Measurements from ENCODE around the gene RARS1.
"Not testable (repeated sequence)": the region's sequence is repeated elsewhere in the genome, so short reads cannot be mapped to it uniquely, and the experiment has no call there.

The RARS1 gene

DNA sequence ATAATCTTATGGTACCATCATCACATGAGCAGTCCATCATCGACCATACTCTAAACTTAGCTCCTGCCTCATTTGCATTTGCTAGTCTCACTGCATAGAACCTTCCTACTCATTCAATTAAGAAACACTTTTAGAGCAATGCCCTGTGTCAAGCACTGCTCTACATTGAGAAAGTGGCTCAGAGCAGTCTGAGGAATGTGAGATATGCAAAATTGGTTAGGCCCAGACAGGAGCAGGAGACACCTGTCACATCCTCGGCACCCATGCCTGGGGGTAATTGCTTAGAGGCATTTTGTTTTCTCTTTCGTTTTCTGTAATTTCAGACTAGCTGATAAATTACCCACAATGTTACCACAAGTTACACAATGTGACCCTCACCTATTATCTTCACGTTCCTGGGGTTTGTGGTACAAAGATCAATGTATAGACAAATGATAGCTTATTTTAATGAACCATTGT, 4.9 kb upstream of the RARS1 start:
- no peak for DNase-seq

DNA sequence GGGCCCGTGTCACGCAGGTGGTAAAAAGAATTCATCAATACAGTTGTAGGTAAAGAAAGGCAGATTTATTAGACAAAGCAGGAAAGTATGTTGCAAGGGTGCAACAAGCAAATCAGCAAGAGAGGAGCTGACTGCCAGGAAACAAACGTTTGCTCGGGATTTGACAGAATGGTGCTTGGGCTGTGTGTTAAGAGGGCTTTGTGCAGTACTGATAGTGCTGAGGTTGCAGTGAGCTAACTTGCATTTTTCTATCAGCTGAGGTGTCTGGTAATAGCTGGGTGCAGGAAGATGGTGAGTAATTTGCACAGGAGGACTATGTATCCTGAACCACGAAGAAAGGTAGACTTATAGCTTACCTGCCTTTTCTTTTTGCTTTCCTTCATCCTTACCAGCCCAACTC, 3.9 kb upstream of the RARS1 start:
- DNase-seq = no peak

DNA sequence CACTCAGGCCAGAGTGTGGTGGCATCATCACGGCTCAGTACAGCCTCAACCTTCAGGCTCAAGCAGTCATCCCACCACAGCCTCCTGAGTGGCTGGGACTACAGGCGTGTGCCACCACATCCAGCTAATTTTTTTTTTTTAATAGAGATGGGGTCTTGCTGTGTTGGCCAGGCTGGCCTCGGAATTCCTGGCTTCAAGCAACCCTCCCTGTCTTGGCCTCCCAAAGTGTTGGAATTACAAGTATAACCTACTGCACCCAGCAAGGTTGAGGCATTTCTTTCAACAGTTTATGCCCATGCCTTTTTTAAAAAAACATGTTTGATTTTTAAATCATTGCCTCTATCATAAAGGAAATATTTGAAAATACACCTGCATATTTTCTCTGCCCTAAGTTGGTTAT, 2.8 kb downstream of the RARS1 start:
- no peak for DNase-seq

DNA sequence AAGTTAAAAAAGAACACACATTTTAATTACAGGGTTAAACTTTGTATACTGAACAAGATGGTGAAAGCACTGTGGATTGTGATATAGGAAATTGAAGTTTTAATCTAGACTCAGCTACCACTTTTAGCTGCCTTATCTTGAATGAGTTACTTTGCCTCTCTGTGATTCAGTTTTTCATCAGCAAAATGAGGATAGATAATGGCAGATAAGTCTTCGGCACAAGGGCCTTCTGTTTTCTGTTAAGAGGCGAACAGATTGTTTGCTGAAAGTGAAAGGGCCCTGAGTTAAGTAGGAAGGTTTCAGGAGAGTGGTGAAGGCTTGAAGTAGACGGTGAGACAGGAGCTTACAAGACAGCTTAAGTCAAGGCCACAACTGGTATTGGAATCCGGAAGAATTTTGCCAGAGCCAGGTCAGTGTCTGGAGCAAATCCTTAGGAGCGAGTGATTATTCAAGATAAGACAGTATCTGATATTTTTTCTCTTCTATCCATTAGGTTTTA, 7.8 kb downstream of the RARS1 start:
- DNase-seq = no peak

GRCh38 chr5:168502563-168503237, 16.4 kb downstream of the RARS1 start:
- DNase-seq = no peak

DNA sequence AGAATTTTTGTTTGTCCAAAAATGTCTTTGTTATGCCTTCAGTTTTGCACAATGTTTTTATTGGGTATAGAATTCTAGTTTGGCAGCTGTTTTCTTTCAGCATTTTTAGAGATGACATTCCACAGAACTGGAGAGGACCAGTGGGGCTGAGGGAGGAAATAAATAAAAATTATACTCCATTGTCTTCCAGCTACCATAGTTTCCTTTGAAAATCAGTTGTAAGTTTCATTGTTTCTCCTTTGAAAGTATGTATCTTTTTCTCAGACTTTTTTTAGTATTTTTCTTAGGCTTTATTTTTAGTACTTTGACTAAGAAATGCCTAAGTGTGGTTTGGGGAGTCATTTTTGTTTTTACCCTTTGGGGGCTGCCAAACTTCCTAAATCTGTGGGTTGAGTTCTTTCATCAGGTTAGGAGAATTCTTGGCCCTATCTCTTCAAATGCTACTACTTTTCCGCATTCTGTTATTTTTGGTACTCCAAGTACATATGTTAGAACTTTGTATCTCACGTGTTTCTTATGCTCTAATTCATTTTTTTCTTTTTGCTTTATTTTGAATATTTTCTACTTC, 27.7 kb downstream of the RARS1 start:
- DNase-seq = no peak

DNA sequence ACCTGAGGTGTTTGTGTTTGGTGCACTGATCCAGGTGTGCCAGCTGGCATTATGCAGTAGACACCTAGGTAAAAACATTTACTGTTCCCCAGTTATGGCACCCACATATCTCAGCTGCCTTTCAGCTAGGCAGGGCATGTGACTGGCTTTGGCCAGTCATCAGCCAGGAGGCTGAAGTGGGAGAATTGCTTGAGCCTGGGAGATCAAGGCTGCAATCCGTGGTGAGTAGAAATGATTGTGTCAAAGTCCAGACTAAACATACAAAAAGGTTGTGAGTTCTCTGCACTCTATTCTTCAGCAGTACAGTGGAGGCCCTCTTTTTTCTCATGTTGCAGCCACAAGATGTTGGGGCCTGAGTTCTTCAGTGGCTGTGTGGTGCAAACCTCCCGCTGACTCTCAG, 39.6 kb downstream of the RARS1 start:
- no peak for DNase-seq

- DNase-seq = no peak
These were observed 41.6 kb downstream of the RARS1 start for GRCh38 chr5:168527756-168528295.

GRCh38 chr5:168528521-168529373, 42.5 kb downstream of the RARS1 start, which contains the start of gene FBLL1:
TSS of gene FBLL1 (plus strand) at chr5:168529305. CDS start at chr5:168529505, 200 bp downstream.
- no peak for DNase-seq

GRCh38 chr5:168529374-168530234, 43.3 kb downstream of the RARS1 start:
- no peak for DNase-seq

GRCh38 chr5:168530621-168531150, 44.4 kb downstream of the RARS1 start:
- no peak for DNase-seq

GRCh38 chr5:168531191-168531590, 44.9 kb downstream of the RARS1 start:
- no peak for DNase-seq

DNA sequence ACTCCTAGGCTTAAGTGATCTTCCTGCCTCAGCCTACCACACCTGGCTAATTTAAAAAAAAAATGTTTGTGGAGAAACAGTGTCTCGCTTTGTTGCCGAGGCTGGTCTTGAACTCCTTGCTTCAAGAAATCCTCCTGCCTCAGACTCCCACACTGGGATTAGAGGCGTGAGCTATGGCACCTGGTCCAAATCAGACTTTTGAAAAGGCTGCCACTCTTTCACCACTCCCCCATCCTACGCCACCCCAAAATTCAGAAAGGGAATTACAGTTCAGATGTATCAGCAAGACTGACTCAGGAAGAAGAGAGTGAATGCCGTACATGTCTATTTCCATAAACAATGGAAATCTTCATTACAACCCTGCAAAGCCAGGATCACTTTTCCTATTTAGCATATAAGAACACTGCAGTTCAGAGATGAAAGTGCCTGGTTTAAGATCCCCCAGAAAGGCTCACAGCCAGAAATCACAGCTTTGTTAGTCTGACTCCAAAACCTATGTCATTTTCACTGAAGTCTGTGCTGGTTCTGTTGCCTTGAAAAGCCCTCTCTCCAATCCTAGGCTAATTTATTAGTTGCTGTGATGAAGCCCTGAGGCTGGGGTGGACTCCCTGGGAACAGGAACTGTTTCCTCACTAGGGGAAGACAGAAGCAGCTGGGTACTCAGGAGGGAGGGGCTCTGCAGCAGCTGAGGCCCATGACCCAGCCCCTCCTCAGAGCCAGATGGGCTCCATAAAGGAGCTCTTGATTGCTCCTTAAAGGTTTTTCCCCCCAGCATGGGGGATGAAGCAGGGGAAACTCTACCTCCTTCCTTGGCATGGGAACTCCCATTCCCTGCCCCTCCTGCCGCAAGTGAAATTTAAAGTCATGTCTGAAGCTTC, 46.0 kb downstream of the RARS1 start:
- DNase-seq = no peak

- DNase-seq = not testable (repeated sequence)
These were observed 48.1 kb downstream of the RARS1 start for GRCh38 chr5:168534351-168534750.

DNA sequence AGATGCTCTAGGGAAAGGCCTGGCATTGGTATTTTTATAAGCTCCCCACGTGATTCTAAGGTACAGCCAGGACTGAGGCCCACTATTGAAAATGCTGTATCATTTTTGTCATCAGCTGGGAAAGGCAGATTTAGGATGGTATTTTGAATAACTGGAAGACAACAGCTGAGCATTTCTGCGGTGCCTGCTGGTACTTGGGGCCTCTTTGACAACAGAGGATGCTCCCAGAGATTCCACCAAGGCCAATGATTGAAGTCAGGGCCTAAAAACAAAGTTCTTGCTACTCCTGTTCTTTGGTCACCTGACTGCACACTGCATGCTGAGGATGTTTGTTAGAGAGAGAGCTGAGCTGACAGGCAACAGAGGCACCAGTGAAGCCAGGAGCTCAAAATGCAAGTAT, 50.9 kb downstream of the RARS1 start:
- DNase-seq = no peak

GRCh38 chr5:168549554-168549953, 63.3 kb downstream of the RARS1 start:
- DNase-seq = no peak

DNA sequence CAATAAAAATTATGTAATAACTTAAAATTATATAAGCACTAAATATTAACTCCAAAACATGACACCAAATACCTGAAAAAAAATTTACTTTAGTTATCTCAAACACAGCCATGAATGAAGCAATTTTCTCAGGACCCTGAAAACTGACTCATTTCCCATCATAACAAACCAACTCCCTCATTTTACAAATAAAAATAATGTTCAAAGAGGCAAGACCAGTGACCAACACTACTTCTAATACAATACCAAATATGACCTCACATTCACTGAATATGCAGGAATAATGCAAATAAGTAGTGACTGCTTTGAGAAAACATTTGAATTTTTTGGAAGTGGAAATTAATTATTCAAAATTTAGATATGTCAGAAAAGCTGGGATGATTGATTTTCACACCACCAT, 64.4 kb downstream of the RARS1 start:
- no peak for DNase-seq

- no peak for DNase-seq
These were observed 65.9 kb downstream of the RARS1 start for GRCh38 chr5:168552146-168552545.

GRCh38 chr5:168553377-168554130, 67.3 kb downstream of the RARS1 start:
- no peak for DNase-seq

DNA sequence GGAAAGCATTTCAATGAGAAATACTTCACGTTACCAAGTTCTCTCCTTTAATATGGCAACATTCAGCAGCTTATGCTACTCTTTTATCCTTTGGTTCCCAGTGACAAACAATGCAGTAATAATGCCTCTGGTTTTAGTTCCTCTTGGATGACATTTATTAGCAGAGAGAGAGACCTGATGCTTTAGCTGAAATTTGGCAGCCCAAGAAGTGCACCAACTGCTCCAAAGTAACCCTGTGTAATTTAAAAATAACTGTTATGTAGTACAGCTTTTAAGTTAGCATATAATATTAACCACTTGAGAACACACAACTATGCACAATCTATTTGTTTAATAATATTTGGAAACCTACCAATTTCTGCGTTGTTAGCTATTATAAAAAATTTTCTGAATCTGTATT, 71.1 kb downstream of the RARS1 start:
- no peak for DNase-seq

Data from NCI-H2081 treated with DMSO at 0.1 percent for 48 hours (cell line).